Liver (tissue), 9 donors: Measurements from ENCODE around the gene THAP3. TPM values are rescaled to one million over a fixed set of nuclear protein-coding genes. Genes with fewer than 3 reads are reported as not detected.
A peak's percentile ranks its signal among the peaks of the same experiment; 100 is the strongest.

Source experiments
- DNase-seq: peaks from one replicate; pipeline ENCODE4 v3.0.0-alpha.2; 2017; ENCODE audit warnings: low spot score
- H3K27ac ChIP-seq, 2 donors: one replicate each; pipeline ENCODE4 v1.7.0; 2013; ENCODE audit warnings: inconsistent platforms in 2 of 2, low read length in 2 of 2, control low read depth in 1 of 2, low read depth in 1 of 2, mild to moderate bottlenecking in 1 of 2
- H3K27me3 ChIP-seq, 4 donors: one replicate each; pipeline versions ENCODE4 v1.6.1 to v1.7.0; 2013; ENCODE audit warnings: low read length in 3 of 4, inconsistent platforms in 1 of 4, mild to moderate bottlenecking in 1 of 4, moderate library complexity in 1 of 4; ENCODE audit not compliant: control insufficient read depth in 4 of 4, insufficient read depth in 4 of 4
- H3K36me3 ChIP-seq, 4 donors: one replicate each; pipeline versions ENCODE4 v1.6.1 to v1.7.0; 2013; ENCODE audit warnings: low read length in 3 of 4, mild to moderate bottlenecking in 3 of 4, low read depth in 1 of 4, moderate library complexity in 1 of 4; ENCODE audit not compliant: control insufficient read depth in 4 of 4, insufficient read depth in 3 of 4
- H3K4me1 ChIP-seq, 4 donors: one replicate each; pipeline versions ENCODE4 v1.6.1 to v1.7.0; 2013; ENCODE audit warnings: low read length in 3 of 4, mild to moderate bottlenecking in 3 of 4, moderate library complexity in 1 of 4; ENCODE audit not compliant: control insufficient read depth in 4 of 4, insufficient read depth in 4 of 4
- H3K4me3 ChIP-seq, 3 donors: one replicate each; pipeline versions ENCODE4 v1.6.1 to v1.7.0; 2013; ENCODE audit warnings: low read length in 3 of 3, control low read depth in 1 of 3, low read depth in 1 of 3, mild to moderate bottlenecking in 1 of 3
- H3K9ac ChIP-seq, 2 donors: one replicate each; pipeline ENCODE4 v1.7.0; 2013; ENCODE audit warnings: low read length in 2 of 2, mild to moderate bottlenecking in 2 of 2, moderate library complexity in 2 of 2, control low read depth in 1 of 2, low read depth in 1 of 2
- H3K9me3 ChIP-seq, 4 donors: one replicate each; pipeline versions ENCODE4 v1.6.1 to v1.7.0; 2013; ENCODE audit warnings: low read length in 3 of 4; ENCODE audit not compliant: control insufficient read depth in 4 of 4
- EGR1 ChIP-seq, 2 donors: IDR thresholded peaks; 2 replicates each; pipeline ENCODE4 v1.6.1; 2016 to 2018; ENCODE audit warnings: antibody characterized with exemption in 2 of 2, low read depth in 2 of 2
- FOXA1 ChIP-seq: IDR thresholded peaks from 2 replicates; pipeline ENCODE4 v1.6.1; 2016; ENCODE audit warnings: antibody characterized with exemption
- FOXA2 ChIP-seq: IDR thresholded peaks from 2 replicates; pipeline ENCODE4 v1.6.1; 2016; ENCODE audit warnings: antibody characterized with exemption
- GABPA ChIP-seq, 2 donors: IDR thresholded peaks in 1 of 2; conservative IDR thresholded peaks in 1 of 2; 2 replicates each; pipeline ENCODE4 v1.6.1; 2016; ENCODE audit warnings: antibody characterized with exemption in 2 of 2, mild to moderate bottlenecking in 1 of 2, moderate library complexity in 1 of 2
- HNF4A ChIP-seq, 2 donors: conservative IDR thresholded peaks; 2 replicates each; pipeline ENCODE4 v1.6.1; 2016; ENCODE audit warnings: antibody characterized with exemption in 2 of 2, mild to moderate bottlenecking in 2 of 2
- HNF4G ChIP-seq: IDR thresholded peaks from 2 replicates; pipeline ENCODE4 v1.6.1; 2016; ENCODE audit warnings: antibody characterized with exemption
- JUND ChIP-seq, 2 donors: IDR thresholded peaks; 2 replicates each; pipeline ENCODE4 v1.6.1; 2016; ENCODE audit warnings: antibody characterized with exemption in 2 of 2
- NR2F2 ChIP-seq: IDR thresholded peaks from 2 replicates; pipeline ENCODE4 v1.6.1; 2016; ENCODE audit warnings: antibody characterized with exemption
- RAD21 ChIP-seq, 2 donors: IDR thresholded peaks; 2 replicates each; pipeline ENCODE4 v1.6.1; 2016; ENCODE audit warnings: antibody characterized with exemption in 2 of 2, mild to moderate bottlenecking in 2 of 2
- RXRA ChIP-seq, 2 donors: IDR thresholded peaks; 2 replicates each; pipeline ENCODE4 v1.6.1; 2017 to 2018; ENCODE audit warnings: antibody characterized with exemption in 2 of 2, mild to moderate bottlenecking in 1 of 2
- SP1 ChIP-seq: IDR thresholded peaks from 2 replicates; pipeline ENCODE4 v1.6.1; 2018; ENCODE audit warnings: antibody characterized with exemption, mild to moderate bottlenecking
- TAF1 ChIP-seq: conservative IDR thresholded peaks from 2 replicates; pipeline ENCODE4 v1.6.1; 2016; ENCODE audit warnings: antibody characterized with exemption, mild to moderate bottlenecking
- YY1 ChIP-seq: IDR thresholded peaks from 2 replicates; pipeline ENCODE4 v1.6.1; 2016; ENCODE audit warnings: antibody characterized with exemption, mild to moderate bottlenecking
- WGBS: extraction: QIAGEN DNeasy Blood & Tissue Kit; methylation state at CpG from one replicate; pipeline ENCODE4 v1.1.7; 2013; 5-methylcytosine and 5-hydroxymethylcytosine counted together
- polyA plus RNA-seq, 2 donors: library from polyadenylated mRNA; stranded (reverse) in 1 of 2; unstranded in 1 of 2; fragments of 200-250 nt in 1 of 2; fragments of >200 nt in 1 of 2; fragmentation: Nextera tagmentation in 1 of 2; extraction: Ambion mirVana in 1 of 2; gene quantifications; one replicate each; pipeline versions ENCODE4 v1.2.1 to v1.2.3, GENCODE V29; 2013 to 2015
- total RNA-seq, 2 donors: library from RNA; depleted of rRNA; stranded (reverse); fragments of >200 nt; gene quantifications; one replicate each; pipeline ENCODE4 v1.2.3, GENCODE V29; 2014
- TF ChIP-seq, protein P1 (sequence below): IDR thresholded peaks from 2 replicates; pipeline ENCODE4 v1.6.1; 2016; ENCODE audit warnings: antibody characterized with exemption
- TF ChIP-seq, protein P2 (sequence below): fragments of 150-350 bp; IDR thresholded peaks from 2 replicates; pipeline ENCODE4 v1.5.1; 2017; ENCODE audit warnings: improper control_type of control experiment, low read depth, low read length; ENCODE audit not compliant: missing input control
- TF ChIP-seq, protein P3 (sequence below): IDR thresholded peaks from 2 replicates; pipeline ENCODE4 v1.6.1; 2016; ENCODE audit warnings: antibody characterized with exemption
- TF ChIP-seq, protein P4 (sequence below): IDR thresholded peaks from 2 replicates; pipeline ENCODE4 v1.6.1; 2016; ENCODE audit warnings: antibody characterized with exemption
- TF ChIP-seq, protein P5 (sequence below): IDR thresholded peaks from 2 replicates; pipeline ENCODE4 v1.6.1; 2016; ENCODE audit warnings: antibody characterized with exemption, mild to moderate bottlenecking
- donor health status: healthy.
- donor health status: healthy.
- donor health status: healthy.
- donor health status: healthy.
- donor health status: healthy.

THAP3 gene
- total and polyA plus RNA-seq, 4 donors = 7.2 to 10.2 (median 8.6) TPM

DNA sequence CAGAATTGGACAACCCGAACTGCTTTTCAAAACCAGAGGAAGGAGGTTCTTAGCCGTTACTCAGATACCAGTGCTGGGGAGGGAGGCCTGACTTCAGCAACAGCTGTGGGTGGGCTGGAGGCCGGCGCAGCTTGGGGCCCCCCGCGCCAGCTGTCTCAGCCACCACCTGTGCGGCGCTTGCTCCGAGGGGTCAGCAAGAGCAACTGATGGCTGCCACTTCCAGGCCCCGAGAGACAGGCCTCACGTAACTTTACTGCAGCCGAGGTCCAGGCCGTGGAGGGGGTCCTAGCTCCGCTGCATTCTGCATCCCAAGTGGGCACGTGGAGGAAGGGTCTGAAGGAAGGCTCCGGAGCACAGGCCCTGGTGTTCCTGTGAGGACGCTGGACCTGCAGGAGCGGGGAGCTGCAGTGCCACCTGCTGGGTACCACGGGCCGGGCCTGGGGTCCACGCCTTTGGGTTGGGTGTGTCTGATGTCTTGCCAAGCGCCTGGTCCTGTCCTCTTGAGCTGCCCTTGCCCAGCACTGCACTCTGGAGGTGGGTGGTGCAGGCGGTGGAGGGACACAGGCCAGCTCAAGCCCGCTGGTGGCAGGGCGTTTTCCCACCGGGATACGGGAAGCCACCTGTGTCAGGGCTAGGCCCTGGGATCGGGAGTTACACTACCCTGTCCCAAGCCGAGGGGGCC lies 9.8 kb downstream of the THAP3 start:
- 66% methylated on average over 29 of the region's 29 CpGs for WGBS
- Histone ChIP-seq H3K9me3 (no peaks in the 10 kb centered on the region), H3K36me3 (peaks cover 20 to 71% (median 37%) of the 10 kb centered on the region in 4 donors), H3K27ac (no peak overlapping the region), H3K9ac (no peak overlapping the region), H3K4me1 (no peaks in the 10 kb centered on the region), H3K4me3 (no peak overlapping the region), H3K27me3 (no peaks in the 10 kb centered on the region)
- peak; percentile 66 for DNase-seq
- TF ChIP-seq, protein P1, sequence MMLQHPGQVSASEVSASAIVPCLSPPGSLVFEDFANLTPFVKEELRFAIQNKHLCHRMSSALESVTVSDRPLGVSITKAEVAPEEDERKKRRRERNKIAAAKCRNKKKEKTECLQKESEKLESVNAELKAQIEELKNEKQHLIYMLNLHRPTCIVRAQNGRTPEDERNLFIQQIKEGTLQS = no peak
- TF ChIP-seq, protein P2, sequence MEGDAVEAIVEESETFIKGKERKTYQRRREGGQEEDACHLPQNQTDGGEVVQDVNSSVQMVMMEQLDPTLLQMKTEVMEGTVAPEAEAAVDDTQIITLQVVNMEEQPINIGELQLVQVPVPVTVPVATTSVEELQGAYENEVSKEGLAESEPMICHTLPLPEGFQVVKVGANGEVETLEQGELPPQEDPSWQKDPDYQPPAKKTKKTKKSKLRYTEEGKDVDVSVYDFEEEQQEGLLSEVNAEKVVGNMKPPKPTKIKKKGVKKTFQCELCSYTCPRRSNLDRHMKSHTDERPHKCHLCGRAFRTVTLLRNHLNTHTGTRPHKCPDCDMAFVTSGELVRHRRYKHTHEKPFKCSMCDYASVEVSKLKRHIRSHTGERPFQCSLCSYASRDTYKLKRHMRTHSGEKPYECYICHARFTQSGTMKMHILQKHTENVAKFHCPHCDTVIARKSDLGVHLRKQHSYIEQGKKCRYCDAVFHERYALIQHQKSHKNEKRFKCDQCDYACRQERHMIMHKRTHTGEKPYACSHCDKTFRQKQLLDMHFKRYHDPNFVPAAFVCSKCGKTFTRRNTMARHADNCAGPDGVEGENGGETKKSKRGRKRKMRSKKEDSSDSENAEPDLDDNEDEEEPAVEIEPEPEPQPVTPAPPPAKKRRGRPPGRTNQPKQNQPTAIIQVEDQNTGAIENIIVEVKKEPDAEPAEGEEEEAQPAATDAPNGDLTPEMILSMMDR = peak; percentile 57
- TF ChIP-seq RAD21 (IDR thresholded peaks at IDR 0.05) = peak; percentile 80 to 92
- no peak for TF ChIP-seq HNF4G
- peak in 1 of 2 donors; percentile 53 for TF ChIP-seq HNF4A (conservative IDR thresholded peaks at IDR 0.05)
- no peak for TF ChIP-seq TAF1
- TF ChIP-seq, protein P3, sequence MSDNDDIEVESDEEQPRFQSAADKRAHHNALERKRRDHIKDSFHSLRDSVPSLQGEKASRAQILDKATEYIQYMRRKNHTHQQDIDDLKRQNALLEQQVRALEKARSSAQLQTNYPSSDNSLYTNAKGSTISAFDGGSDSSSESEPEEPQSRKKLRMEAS = no peak
- TF ChIP-seq, protein P4, sequence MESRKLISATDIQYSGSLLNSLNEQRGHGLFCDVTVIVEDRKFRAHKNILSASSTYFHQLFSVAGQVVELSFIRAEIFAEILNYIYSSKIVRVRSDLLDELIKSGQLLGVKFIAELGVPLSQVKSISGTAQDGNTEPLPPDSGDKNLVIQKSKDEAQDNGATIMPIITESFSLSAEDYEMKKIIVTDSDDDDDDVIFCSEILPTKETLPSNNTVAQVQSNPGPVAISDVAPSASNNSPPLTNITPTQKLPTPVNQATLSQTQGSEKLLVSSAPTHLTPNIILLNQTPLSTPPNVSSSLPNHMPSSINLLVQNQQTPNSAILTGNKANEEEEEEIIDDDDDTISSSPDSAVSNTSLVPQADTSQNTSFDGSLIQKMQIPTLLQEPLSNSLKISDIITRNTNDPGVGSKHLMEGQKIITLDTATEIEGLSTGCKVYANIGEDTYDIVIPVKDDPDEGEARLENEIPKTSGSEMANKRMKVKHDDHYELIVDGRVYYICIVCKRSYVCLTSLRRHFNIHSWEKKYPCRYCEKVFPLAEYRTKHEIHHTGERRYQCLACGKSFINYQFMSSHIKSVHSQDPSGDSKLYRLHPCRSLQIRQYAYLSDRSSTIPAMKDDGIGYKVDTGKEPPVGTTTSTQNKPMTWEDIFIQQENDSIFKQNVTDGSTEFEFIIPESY = no peak
- TF ChIP-seq GABPA (IDR thresholded peaks at IDR 0.05 in 1 of 2, conservative IDR thresholded peaks at IDR 0.05 in 1 of 2) = no peak
- TF ChIP-seq JUND (IDR thresholded peaks at IDR 0.05) = no peak
- no peak for TF ChIP-seq YY1
- no peak for TF ChIP-seq EGR1 (IDR thresholded peaks at IDR 0.05; ENCODE audit: low read depth in 2 of 2)
- peak in 1 of 2 donors; percentile 32 for TF ChIP-seq RXRA (IDR thresholded peaks at IDR 0.05)
- no peak for TF ChIP-seq SP1
- TF ChIP-seq, protein P5, sequence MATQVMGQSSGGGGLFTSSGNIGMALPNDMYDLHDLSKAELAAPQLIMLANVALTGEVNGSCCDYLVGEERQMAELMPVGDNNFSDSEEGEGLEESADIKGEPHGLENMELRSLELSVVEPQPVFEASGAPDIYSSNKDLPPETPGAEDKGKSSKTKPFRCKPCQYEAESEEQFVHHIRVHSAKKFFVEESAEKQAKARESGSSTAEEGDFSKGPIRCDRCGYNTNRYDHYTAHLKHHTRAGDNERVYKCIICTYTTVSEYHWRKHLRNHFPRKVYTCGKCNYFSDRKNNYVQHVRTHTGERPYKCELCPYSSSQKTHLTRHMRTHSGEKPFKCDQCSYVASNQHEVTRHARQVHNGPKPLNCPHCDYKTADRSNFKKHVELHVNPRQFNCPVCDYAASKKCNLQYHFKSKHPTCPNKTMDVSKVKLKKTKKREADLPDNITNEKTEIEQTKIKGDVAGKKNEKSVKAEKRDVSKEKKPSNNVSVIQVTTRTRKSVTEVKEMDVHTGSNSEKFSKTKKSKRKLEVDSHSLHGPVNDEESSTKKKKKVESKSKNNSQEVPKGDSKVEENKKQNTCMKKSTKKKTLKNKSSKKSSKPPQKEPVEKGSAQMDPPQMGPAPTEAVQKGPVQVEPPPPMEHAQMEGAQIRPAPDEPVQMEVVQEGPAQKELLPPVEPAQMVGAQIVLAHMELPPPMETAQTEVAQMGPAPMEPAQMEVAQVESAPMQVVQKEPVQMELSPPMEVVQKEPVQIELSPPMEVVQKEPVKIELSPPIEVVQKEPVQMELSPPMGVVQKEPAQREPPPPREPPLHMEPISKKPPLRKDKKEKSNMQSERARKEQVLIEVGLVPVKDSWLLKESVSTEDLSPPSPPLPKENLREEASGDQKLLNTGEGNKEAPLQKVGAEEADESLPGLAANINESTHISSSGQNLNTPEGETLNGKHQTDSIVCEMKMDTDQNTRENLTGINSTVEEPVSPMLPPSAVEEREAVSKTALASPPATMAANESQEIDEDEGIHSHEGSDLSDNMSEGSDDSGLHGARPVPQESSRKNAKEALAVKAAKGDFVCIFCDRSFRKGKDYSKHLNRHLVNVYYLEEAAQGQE = no peak
- TF ChIP-seq NR2F2 = no peak
- TF ChIP-seq FOXA2 = no peak
- no peak for TF ChIP-seq FOXA1
